Measurements from ENCODE around the gene PPP2CA. TPM values are rescaled to one million over a fixed set of nuclear protein-coding genes. Genes with fewer than 3 reads are reported as not detected.
A peak's percentile ranks its signal among the peaks of the same experiment; 100 is the strongest.
"Not testable (repeated sequence)": the region's sequence is repeated elsewhere in the genome, so short reads cannot be mapped to it uniquely, and the experiment has no call there.

PPP2CA gene
- total RNA-seq, 2 experiments from 2014 or later = 146 to 156 TPM

- peaks cover 24% of the 10 kb centered on the region for H3K4me1 Mint-ChIP-seq
- ChIA-PET CTCF (interaction anchor here (0.5 to 2.1 kb wide), 3 partner anchors 44 to 685 kb away, joined by 3 to 16 read pairs (median 3); partner anchors contain the start of gene PPP2CA), POLR2A (interaction anchor here (0.5 to 4.0 kb wide), 54 partner anchors 7 to 1126 kb away, joined by 3 to 118 read pairs (median 4); partner anchors contain the start of genes CAMLG, DDX46, HSPA4 and JADE2)
- no peak for DNase-seq
- peak overlapping the region; percentile 97 for H3K27ac Mint-ChIP-seq
- peak overlapping the region; percentile 80 for H3K4me3 Mint-ChIP-seq
- H3K27me3 Mint-ChIP-seq = peaks cover 6% of the 10 kb centered on the region
- peaks cover 15% of the 10 kb centered on the region for H3K36me3 Mint-ChIP-seq (ENCODE audit: low read depth)
- H3K9me3 Mint-ChIP-seq = no peaks in the 10 kb centered on the region
These were observed 48.3 kb downstream of the PPP2CA start for GRCh38 chr5:134177369-134178095.

DNA sequence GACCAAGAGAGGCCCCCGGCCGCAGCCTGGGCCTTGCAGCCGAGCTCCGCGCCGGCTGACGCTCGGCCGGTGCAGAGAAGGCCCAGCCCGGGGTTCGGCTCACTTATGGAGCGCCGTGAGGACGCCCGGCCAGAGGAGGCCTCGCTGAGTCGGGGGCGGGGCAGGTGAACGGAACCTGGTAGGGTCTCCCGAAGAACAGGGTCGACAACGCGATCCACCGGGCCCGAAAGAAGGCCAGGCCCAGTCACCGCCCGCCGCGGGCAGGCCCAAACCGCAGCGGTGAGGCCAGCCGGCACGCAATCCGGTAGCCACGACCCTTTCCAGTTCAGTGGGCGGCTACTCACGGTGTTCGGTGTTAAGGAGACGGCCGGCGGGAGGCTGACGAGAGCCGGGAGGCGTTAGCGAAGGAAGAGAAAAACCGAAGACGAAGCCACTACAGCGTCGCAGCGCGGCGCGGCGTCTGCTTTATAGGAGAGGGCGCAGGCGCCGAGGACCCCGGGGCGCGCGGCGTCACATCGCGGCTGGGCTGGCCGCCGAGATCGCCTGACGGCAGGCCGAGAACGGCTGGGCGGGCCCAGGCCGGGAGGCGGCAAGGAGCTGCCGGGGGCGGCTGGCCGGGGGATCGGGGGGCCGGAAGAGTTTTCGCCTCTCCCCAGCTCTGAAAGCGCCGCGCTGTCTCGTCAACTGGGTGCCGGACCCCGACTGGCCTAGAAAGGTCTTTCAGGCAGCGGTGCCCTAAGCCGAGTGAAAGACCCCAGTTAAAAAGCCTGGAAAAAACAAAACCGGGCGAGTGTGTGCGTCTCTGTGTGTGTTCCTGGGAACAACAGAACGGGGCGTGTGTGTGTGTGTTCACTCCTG is 49.1 kb downstream of the PPP2CA start, which contains the start of gene SKP1:
TSS of gene SKP1 (minus strand) at position 440 of the 858 bp plus-strand sequence. CDS start 2,928 bp downstream, outside the sequence.
- H3K4me1 Mint-ChIP-seq = peaks cover 30% of the 10 kb centered on the region
- CTCF ChIA-PET = interaction anchor here (0.5 to 2.1 kb wide), 5 partner anchors 45 to 686 kb away, joined by 3 to 16 read pairs (median 3); partner anchors contain the start of gene PPP2CA
- DNase-seq = peak; percentile 87
- H3K27ac Mint-ChIP-seq = peak within 1 kb of the TSS; percentile 97
- POLR2A ChIA-PET = interaction anchor here (0.5 to 4.0 kb wide), 72 partner anchors 8 to 1223 kb away, joined by 3 to 118 read pairs (median 4); partner anchors contain the start of genes CAMLG, CDKN2AIPNL, DDX46 and HSPA4
- peaks cover 6% of the 10 kb centered on the region for H3K27me3 Mint-ChIP-seq
- H3K9me3 Mint-ChIP-seq = no peaks in the 10 kb centered on the region
- peaks cover 21% of the 10 kb centered on the region for H3K36me3 Mint-ChIP-seq (ENCODE audit: low read depth)
- peak within 1 kb of the TSS; percentile 80 for H3K4me3 Mint-ChIP-seq

GRCh38 chr5:134175921-134176510 is 49.9 kb downstream of the PPP2CA start:
- H3K9me3 Mint-ChIP-seq = no peaks in the 10 kb centered on the region
- POLR2A ChIA-PET = interaction anchor here (0.6 to 4.0 kb wide), 42 partner anchors 9 to 1223 kb away, joined by 3 to 118 read pairs (median 4); partner anchors contain the start of genes CDKN2AIPNL, DDX46, JADE2 and PPP2CA
- H3K27me3 Mint-ChIP-seq = peaks cover 6% of the 10 kb centered on the region
- H3K4me3 Mint-ChIP-seq = peak overlapping the region; percentile 80
- peak overlapping the region; percentile 97 for H3K27ac Mint-ChIP-seq
- CTCF ChIA-PET = interaction anchor here (0.8 to 2.1 kb wide), 3 partner anchors 49 to 563 kb away, joined by 3 to 16 read pairs (median 3); partner anchors contain the start of gene PPP2CA
- peaks cover 27% of the 10 kb centered on the region for H3K36me3 Mint-ChIP-seq (ENCODE audit: low read depth)
- peaks cover 35% of the 10 kb centered on the region for H3K4me1 Mint-ChIP-seq
- peak; percentile 52 for DNase-seq

GRCh38 chr5:134174841-134175839 is 50.7 kb downstream of the PPP2CA start:
- no peak for DNase-seq
- peaks cover 35% of the 10 kb centered on the region for H3K4me1 Mint-ChIP-seq

DNA sequence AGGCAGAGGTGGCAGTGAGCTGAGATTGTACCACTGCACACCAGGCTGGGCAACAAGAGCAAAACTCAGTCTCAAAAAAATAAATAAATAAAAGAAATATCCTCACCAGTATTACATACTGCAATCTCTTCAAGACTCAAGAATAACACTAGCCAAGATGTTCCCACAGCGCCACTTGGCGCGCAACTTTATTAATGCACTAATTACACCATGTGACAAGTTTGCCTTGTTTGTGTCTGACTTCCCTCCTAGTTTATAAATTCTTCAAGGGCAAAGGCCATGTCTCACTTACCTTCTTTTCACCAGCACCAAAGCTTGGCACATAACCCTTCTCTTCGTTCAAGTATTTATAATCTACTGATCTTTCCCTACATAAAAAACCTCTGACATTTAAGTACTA is 53.9 kb downstream of the PPP2CA start:
- no peak overlapping the region for H3K4me3 Mint-ChIP-seq
- H3K27ac Mint-ChIP-seq = no peak overlapping the region
- H3K4me1 Mint-ChIP-seq = peaks cover 31% of the 10 kb centered on the region
- peaks cover 56% of the 10 kb centered on the region for H3K36me3 Mint-ChIP-seq (ENCODE audit: low read depth)
- DNase-seq = no peak
- ChIA-PET POLR2A (no interaction called here), CTCF (no interaction called here)
- no peaks in the 10 kb centered on the region for H3K27me3 Mint-ChIP-seq
- no peaks in the 10 kb centered on the region for H3K9me3 Mint-ChIP-seq

More at GRCh38 chr5:134174841-134175839, 50.7 kb downstream of the PPP2CA start:
- Mint-ChIP-seq H3K9me3 (no peaks in the 10 kb centered on the region), H3K27ac (peak overlapping the region; percentile 97), H3K27me3 (no peaks in the 10 kb centered on the region), H3K36me3 (ENCODE audit: low read depth) (peaks cover 36% of the 10 kb centered on the region), H3K4me3 (peak overlapping the region; percentile 80)
- POLR2A ChIA-PET = interaction anchor here (0.6 to 4.0 kb wide), 16 partner anchors 11 to 699 kb away, joined by 3 to 118 read pairs (median 11); partner anchors contain the start of genes PPP2CA, TCF7, TXNDC15 and VDAC1
- CTCF ChIA-PET = interaction anchor here (1.0 to 2.1 kb wide), 2 partner anchors 9 to 50 kb away, joined by 3 to 16 read pairs; partner anchors contain the start of gene PPP2CA

DNA sequence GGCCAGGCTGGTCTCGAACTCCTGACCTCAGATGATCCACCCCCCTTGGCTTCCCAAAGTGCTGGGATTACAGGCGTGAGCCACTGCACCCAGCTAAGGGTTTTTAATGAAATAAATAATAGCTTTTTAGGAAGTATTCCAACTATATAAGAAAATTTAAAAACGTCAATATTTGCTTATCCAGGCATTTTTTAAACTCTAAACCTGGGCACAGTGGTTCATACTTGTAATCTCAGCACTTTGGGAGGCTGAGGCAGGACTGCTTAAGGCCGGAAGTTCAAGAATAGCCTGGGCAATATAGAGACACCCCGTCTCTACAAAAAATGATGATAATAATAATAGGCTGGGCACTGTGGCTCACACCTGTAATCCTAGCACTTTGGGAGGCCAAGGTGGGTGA is 63.3 kb downstream of the PPP2CA start:
- peaks cover 14% of the 10 kb centered on the region for H3K4me1 Mint-ChIP-seq
- POLR2A ChIA-PET = interaction anchor here (1.5 to 6.8 kb wide), 3 partner anchors 12 to 14 kb away, joined by 5 to 40 read pairs (median 6); partner anchors contain the start of gene SKP1
- H3K27ac Mint-ChIP-seq = no peak overlapping the region
- DNase-seq = no peak
- CTCF ChIA-PET = no interaction called here
- no peak overlapping the region for H3K4me3 Mint-ChIP-seq
- H3K27me3 Mint-ChIP-seq = no peaks in the 10 kb centered on the region
- H3K36me3 Mint-ChIP-seq (ENCODE audit: low read depth) = peaks cover 68% of the 10 kb centered on the region
- peaks cover 6% of the 10 kb centered on the region for H3K9me3 Mint-ChIP-seq

GRCh38 chr5:134161513-134162395 is 64.1 kb downstream of the PPP2CA start:
- Mint-ChIP-seq H3K36me3 (ENCODE audit: low read depth) (peaks cover 64% of the 10 kb centered on the region), H3K27ac (no peak overlapping the region), H3K4me3 (no peak overlapping the region), H3K27me3 (no peaks in the 10 kb centered on the region), H3K4me1 (peaks cover 14% of the 10 kb centered on the region), H3K9me3 (peaks cover 6% of the 10 kb centered on the region)
- DNase-seq = no peak
- ChIA-PET CTCF (interaction anchor here (0.6 to 2.0 kb wide), 7 partner anchors 9 to 142 kb away, joined by 3 to 5 read pairs (median 3); no protein-coding TSS in a partner anchor), POLR2A (interaction anchor here (1.2 to 6.8 kb wide), 4 partner anchors 11 to 157 kb away, joined by 3 to 40 read pairs (median 6); partner anchors contain the start of genes SKP1 and VDAC1)

GRCh38 chr5:134153657-134154056 is 72.2 kb downstream of the PPP2CA start:
- Mint-ChIP-seq H3K36me3 (ENCODE audit: low read depth) (peaks cover 69% of the 10 kb centered on the region), H3K4me3 (no peak overlapping the region), H3K27ac (no peak overlapping the region), H3K27me3 (no peaks in the 10 kb centered on the region), H3K4me1 (peaks cover 11% of the 10 kb centered on the region), H3K9me3 (no peaks in the 10 kb centered on the region)
- ChIA-PET CTCF (interaction anchor here (0.5 to 19.9 kb wide), 8 partner anchors 8 to 1272 kb away, joined by 3 to 348 read pairs (median 3); no protein-coding TSS in a partner anchor), POLR2A (interaction anchor here (2.1 to 4.1 kb wide), 2 partner anchors 14 to 22 kb away, joined by 6 to 32 read pairs; partner anchors contain the start of gene SKP1)
- DNase-seq = no peak

DNA sequence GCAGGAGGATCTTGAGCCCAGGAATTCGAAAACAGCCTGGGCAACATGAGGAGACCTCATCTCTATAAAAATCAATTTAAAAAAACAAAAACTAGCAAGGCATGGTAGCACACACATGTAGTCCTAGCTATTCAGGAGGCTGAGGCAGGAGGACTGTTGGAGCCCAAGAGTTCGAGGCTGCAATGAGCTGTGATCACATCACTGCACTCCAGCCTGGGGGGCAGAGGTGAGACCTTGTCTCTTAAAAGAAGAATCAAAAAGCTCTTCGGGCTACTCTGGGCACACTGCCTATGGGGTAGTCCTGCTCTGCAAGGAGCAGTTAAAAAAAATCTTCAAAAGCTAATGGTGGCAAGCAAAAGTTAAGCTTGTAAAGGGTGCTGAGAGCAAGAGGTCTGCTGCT is 72.6 kb downstream of the PPP2CA start:
- no peak for DNase-seq
- no peaks in the 10 kb centered on the region for H3K9me3 Mint-ChIP-seq
- ChIA-PET POLR2A (interaction anchor here (1.3 to 4.1 kb wide), 3 partner anchors 14 to 36 kb away, joined by 3 to 32 read pairs (median 6); partner anchors contain the start of gene SKP1), CTCF (interaction anchor here (0.5 to 19.9 kb wide), 8 partner anchors 8 to 1272 kb away, joined by 3 to 348 read pairs (median 3); no protein-coding TSS in a partner anchor)
- H3K36me3 Mint-ChIP-seq (ENCODE audit: low read depth) = peaks cover 66% of the 10 kb centered on the region
- H3K4me1 Mint-ChIP-seq = peaks cover 11% of the 10 kb centered on the region
- no peak overlapping the region for H3K4me3 Mint-ChIP-seq
- H3K27ac Mint-ChIP-seq = no peak overlapping the region
- H3K27me3 Mint-ChIP-seq = no peaks in the 10 kb centered on the region

DNA sequence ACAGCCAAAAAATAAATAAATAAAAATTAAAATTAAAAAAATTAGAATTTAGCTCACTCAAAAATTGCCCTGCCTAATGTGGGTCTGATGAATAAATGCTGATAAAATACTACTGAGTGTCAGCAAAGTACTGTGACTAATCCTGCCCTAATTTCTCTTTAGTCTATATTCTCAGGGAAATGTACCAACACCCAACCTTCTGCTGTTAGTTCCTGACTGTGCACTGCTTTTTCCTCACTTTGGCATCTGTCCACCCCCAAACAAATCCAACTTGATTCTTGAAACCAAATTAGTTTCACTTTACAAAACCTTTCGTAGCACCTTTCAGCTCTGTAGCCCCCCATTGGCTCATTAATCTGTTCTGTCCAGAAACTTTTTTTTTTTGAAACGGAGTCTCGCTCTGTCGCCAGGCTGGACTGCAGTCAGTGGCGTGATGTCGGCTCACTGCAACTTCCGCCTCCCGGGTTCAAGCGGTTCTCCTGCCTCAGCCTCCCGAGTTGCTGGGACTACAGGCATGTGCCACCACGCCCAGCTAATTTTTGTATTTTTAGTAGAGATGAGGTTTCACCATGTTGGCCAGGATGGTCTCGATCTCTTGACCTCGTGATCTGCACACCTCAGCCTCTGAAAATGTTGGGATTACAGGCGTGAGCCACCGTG is 73.6 kb downstream of the PPP2CA start:
- peaks cover 57% of the 10 kb centered on the region for H3K36me3 Mint-ChIP-seq (ENCODE audit: low read depth)
- ChIA-PET CTCF (interaction anchor here (1.1 to 19.9 kb wide), 5 partner anchors 9 to 1273 kb away, joined by 3 to 348 read pairs (median 3); no protein-coding TSS in a partner anchor), POLR2A (interaction anchor here (0.9 to 4.1 kb wide), 4 partner anchors 13 to 35 kb away, joined by 3 to 32 read pairs (median 4); partner anchors contain the start of gene SKP1)
- H3K9me3 Mint-ChIP-seq, H3K27ac Mint-ChIP-seq, DNase-seq, H3K4me3 Mint-ChIP-seq, H3K27me3 Mint-ChIP-seq: not testable (repeated sequence)
- peaks cover 11% of the 10 kb centered on the region for H3K4me1 Mint-ChIP-seq

Measured in activated CD4-positive, alpha-beta memory T cell treated with anti-CD3 and anti-CD28 coated beads, Interleukin-2, amount 10 ng/mL, durations not matched to agents 7 days and 5 days (primary cell).